Measurements from ENCODE around the gene KIAA1143. TPM values are rescaled to one million over a fixed set of nuclear protein-coding genes. Genes with fewer than 3 reads are reported as not detected.

KIAA1143 gene
- total and polyA plus RNA-seq, 2 of the 13 experiments (the other 11 are each of a cell fraction or from before 2014, with no cell fraction given): 9.9 to 27.2 TPM

DNA sequence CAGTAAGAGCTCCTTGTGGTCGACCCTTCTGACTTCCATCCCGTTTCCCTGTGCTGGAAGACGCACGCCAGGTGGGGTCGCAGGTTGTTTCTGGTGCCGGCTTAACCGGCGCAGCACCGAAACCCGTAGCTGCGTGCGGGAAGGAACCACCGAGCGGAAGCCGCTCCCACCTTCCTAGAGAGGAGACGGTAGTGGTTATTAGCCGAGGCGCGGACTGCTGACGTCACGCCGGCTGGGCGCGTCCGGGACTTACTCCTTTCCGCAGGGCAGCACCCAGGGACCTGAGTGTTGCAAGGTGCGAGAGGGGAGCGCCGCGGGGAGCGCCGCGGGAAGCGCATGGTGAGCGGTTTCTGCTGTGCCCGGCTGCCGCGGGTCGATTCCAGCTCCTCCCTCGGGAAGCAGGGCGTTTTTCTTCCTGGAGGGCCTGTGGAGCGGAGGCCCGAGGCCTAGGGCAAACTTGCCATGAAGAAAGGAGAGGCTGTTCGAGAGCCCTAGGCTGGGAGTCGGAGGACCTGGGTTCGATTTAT is 32.0 kb downstream of the KIAA1143 start, which contains the start of gene ZNF501 (continued):
- TF ChIP-seq THYN1 (CRISPR knock-in tag; IDR thresholded peaks at IDR 0.05; ENCODE audit: borderline replicate concordance, low read depth) (no peak), ATRX (CRISPR knock-in tag; IDR thresholded peaks at IDR 0.05; ENCODE audit: borderline replicate concordance) (no peak), ZNF850 (CRISPR knock-in tag; conservative IDR thresholded peaks at IDR 0.05) (no peak), ZNF468 (CRISPR knock-in tag; IDR thresholded peaks at IDR 0.05) (no peak), ZSCAN21 (CRISPR knock-in tag; IDR thresholded peaks at IDR 0.05; ENCODE audit: borderline replicate concordance) (peak; percentile 80; the same call in 1 of the 2 replicates), MBD4 (IDR thresholded peaks at IDR 0.05; ENCODE audit: borderline replicate concordance, low read length) (no peak), ISX (CRISPR knock-in tag; conservative IDR thresholded peaks at IDR 0.05) (no peak), ZNF430 (CRISPR knock-in tag; IDR thresholded peaks at IDR 0.05) (peak; percentile 72; the same call in 1 of the 2 replicates), RNF2 (conservative IDR thresholded peaks at IDR 0.05; ENCODE audit: low read depth) (peak; percentile 62), SNAI1 (CRISPR knock-in tag; IDR thresholded peaks at IDR 0.05; ENCODE audit: borderline replicate concordance) (no peak), ZNF839 (CRISPR knock-in tag; IDR thresholded peaks at IDR 0.05; ENCODE audit: borderline replicate concordance) (no peak), ZNF672 (CRISPR knock-in tag; IDR thresholded peaks at IDR 0.05) (no peak)
- TF ChIP-seq, protein P1, sequence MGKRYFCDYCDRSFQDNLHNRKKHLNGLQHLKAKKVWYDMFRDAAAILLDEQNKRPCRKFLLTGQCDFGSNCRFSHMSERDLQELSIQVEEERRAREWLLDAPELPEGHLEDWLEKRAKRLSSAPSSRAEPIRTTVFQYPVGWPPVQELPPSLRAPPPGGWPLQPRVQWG (CRISPR knock-in tag; IDR thresholded peaks at IDR 0.05; ENCODE audit: borderline replicate concordance, low read depth): no peak
- TF ChIP-seq, protein P2, sequence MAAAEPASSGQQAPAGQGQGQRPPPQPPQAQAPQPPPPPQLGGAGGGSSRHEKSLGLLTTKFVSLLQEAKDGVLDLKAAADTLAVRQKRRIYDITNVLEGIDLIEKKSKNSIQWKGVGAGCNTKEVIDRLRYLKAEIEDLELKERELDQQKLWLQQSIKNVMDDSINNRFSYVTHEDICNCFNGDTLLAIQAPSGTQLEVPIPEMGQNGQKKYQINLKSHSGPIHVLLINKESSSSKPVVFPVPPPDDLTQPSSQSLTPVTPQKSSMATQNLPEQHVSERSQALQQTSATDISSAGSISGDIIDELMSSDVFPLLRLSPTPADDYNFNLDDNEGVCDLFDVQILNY (CRISPR knock-in tag; conservative IDR thresholded peaks at IDR 0.05): no peak; the same call in 1 of the 2 replicates
- TF ChIP-seq, protein P3, sequence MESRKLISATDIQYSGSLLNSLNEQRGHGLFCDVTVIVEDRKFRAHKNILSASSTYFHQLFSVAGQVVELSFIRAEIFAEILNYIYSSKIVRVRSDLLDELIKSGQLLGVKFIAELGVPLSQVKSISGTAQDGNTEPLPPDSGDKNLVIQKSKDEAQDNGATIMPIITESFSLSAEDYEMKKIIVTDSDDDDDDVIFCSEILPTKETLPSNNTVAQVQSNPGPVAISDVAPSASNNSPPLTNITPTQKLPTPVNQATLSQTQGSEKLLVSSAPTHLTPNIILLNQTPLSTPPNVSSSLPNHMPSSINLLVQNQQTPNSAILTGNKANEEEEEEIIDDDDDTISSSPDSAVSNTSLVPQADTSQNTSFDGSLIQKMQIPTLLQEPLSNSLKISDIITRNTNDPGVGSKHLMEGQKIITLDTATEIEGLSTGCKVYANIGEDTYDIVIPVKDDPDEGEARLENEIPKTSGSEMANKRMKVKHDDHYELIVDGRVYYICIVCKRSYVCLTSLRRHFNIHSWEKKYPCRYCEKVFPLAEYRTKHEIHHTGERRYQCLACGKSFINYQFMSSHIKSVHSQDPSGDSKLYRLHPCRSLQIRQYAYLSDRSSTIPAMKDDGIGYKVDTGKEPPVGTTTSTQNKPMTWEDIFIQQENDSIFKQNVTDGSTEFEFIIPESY (CRISPR knock-in tag; IDR thresholded peaks at IDR 0.05): 0 out of 2 replicates have a peak, but pooled peaks have one; percentile 59
- TF ChIP-seq, protein P4, sequence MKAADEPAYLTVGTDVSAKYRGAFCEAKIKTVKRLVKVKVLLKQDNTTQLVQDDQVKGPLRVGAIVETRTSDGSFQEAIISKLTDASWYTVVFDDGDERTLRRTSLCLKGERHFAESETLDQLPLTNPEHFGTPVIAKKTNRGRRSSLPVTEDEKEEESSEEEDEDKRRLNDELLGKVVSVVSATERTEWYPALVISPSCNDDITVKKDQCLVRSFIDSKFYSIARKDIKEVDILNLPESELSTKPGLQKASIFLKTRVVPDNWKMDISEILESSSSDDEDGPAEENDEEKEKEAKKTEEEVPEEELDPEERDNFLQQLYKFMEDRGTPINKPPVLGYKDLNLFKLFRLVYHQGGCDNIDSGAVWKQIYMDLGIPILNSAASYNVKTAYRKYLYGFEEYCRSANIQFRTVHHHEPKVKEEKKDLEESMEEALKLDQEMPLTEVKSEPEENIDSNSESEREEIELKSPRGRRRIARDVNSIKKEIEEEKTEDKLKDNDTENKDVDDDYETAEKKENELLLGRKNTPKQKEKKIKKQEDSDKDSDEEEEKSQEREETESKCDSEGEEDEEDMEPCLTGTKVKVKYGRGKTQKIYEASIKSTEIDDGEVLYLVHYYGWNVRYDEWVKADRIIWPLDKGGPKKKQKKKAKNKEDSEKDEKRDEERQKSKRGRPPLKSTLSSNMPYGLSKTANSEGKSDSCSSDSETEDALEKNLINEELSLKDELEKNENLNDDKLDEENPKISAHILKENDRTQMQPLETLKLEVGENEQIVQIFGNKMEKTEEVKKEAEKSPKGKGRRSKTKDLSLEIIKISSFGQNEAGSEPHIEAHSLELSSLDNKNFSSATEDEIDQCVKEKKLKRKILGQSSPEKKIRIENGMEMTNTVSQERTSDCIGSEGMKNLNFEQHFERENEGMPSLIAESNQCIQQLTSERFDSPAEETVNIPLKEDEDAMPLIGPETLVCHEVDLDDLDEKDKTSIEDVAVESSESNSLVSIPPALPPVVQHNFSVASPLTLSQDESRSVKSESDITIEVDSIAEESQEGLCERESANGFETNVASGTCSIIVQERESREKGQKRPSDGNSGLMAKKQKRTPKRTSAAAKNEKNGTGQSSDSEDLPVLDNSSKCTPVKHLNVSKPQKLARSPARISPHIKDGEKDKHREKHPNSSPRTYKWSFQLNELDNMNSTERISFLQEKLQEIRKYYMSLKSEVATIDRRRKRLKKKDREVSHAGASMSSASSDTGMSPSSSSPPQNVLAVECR (CRISPR knock-in tag; IDR thresholded peaks at IDR 0.05; ENCODE audit: borderline replicate concordance): peak; percentile 95
- TF ChIP-seq, protein P5, sequence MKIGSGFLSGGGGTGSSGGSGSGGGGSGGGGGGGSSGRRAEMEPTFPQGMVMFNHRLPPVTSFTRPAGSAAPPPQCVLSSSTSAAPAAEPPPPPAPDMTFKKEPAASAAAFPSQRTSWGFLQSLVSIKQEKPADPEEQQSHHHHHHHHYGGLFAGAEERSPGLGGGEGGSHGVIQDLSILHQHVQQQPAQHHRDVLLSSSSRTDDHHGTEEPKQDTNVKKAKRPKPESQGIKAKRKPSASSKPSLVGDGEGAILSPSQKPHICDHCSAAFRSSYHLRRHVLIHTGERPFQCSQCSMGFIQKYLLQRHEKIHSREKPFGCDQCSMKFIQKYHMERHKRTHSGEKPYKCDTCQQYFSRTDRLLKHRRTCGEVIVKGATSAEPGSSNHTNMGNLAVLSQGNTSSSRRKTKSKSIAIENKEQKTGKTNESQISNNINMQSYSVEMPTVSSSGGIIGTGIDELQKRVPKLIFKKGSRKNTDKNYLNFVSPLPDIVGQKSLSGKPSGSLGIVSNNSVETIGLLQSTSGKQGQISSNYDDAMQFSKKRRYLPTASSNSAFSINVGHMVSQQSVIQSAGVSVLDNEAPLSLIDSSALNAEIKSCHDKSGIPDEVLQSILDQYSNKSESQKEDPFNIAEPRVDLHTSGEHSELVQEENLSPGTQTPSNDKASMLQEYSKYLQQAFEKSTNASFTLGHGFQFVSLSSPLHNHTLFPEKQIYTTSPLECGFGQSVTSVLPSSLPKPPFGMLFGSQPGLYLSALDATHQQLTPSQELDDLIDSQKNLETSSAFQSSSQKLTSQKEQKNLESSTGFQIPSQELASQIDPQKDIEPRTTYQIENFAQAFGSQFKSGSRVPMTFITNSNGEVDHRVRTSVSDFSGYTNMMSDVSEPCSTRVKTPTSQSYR (CRISPR knock-in tag; IDR thresholded peaks at IDR 0.05; ENCODE audit: borderline replicate concordance): no peak
- TF ChIP-seq, protein P6, sequence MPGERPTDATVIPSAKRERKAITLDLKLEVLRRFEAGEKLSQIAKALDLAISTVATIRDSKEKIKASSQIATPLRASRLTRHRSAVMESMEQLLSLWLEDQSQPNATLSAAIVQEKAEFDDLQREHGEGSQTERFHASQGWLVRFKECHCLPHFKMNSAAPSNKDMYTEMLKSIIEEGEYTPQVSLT (CRISPR knock-in tag; IDR thresholded peaks at IDR 0.05; ENCODE audit: borderline replicate concordance, low read depth): no peak

Data from HepG2 (cell line).